ENCODE data around the gene MUC2. TPM values are rescaled to one million over a fixed set of nuclear protein-coding genes. Genes with fewer than 3 reads are reported as not detected.

The MUC2 gene
- total RNA-seq, 4 donors from 2014 or later, result 269 to 910 (median 671) TPM

DNA sequence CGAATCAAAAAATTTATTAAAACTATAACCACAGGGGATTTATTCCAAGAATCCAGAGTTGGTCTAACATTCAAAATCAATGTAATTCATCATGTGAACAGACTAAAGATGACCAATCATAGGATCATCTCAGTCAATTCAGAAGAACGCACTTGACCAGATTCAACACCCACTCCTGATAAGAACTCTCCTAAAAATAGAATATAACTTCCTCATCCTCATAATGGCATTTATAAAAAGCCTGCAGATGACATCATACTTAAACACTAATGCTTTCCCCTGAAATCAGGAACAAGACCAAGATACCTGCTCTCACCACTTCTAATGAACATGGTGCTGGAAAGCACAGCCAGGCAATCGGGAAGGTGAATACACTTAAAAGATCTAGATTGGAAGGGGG, 10.5 kb upstream of the MUC2 start:
- intact Hi-C loops (cut with DNase I; ENCODE audit: low total_unique reads), result no loop called here
- TF ChIP-seq POLR2A (IDR thresholded peaks at IDR 0.05), result no peak
- no peak for TF ChIP-seq EP300 (IDR thresholded peaks at IDR 0.05; ENCODE audit: low read depth)
- TF ChIP-seq, protein P1, sequence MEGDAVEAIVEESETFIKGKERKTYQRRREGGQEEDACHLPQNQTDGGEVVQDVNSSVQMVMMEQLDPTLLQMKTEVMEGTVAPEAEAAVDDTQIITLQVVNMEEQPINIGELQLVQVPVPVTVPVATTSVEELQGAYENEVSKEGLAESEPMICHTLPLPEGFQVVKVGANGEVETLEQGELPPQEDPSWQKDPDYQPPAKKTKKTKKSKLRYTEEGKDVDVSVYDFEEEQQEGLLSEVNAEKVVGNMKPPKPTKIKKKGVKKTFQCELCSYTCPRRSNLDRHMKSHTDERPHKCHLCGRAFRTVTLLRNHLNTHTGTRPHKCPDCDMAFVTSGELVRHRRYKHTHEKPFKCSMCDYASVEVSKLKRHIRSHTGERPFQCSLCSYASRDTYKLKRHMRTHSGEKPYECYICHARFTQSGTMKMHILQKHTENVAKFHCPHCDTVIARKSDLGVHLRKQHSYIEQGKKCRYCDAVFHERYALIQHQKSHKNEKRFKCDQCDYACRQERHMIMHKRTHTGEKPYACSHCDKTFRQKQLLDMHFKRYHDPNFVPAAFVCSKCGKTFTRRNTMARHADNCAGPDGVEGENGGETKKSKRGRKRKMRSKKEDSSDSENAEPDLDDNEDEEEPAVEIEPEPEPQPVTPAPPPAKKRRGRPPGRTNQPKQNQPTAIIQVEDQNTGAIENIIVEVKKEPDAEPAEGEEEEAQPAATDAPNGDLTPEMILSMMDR (IDR thresholded peaks at IDR 0.05), result no peak
- TF ChIP-seq POLR2AphosphoS5 (IDR thresholded peaks at IDR 0.05), result no peak
- WGBS, 2 donors (ENCODE audit: low coverage in 1 of 2), result 46 to 66% methylated on average over 3 of the region's 3 CpGs

DNA sequence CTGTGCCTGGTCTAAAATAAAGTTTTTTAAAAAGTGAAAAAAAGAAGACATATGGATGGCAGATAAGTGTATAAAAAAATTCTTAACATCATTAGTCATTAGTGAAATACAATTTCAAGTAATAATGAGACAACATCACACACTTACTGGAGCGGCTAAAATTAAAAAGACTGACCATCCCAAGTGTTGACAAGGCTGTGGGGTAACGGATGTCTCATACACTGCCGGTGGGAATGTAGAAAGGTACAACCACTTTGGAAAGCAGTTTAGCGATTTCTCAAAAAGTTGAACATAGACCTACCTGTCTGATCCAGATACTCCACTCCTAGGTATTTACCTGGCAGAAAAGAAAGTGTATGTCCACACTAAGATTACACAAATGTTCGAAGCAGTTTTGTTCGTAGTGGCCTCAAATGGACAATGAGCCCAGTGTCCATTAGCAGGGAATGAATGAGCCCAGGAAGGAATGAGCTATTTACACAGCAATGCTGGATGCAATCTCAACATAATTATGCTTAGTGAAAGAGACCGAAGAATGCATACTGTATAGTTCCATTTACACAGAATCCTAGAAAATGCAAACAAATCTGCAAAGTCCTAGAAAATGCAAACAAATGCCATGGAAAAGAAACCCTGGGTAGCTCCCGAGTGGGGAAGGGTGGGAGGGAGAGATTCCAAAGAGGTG, 6.7 kb upstream of the MUC2 start:
- Histone ChIP-seq H3K4me1 (peaks cover under 1 to 8% (median 5%) of the 10 kb centered on the region in 4 donors), H3K27ac (no peak overlapping the region), H3K27me3 (peaks cover 4% of the 10 kb centered on the region), H3K9me3 (no peaks in the 10 kb centered on the region), H3K4me3 (no peak overlapping the region), H3K36me3 (no peaks in the 10 kb centered on the region)
- intact Hi-C loops (cut with DNase I; ENCODE audit: low total_unique reads), result no loop called here
- no peak for DNase-seq
- 45 to 61% methylated on average over 7 to 8 of the region's 8 CpGs for WGBS, 2 donors (ENCODE audit: low coverage in 1 of 2)
- in situ Hi-C loops (cut with MboI; ENCODE audit: low pct_ligation_motif_present in 1 of 4, low pct_unique_long_range_greater_than_20kb in 1 of 4, low sequenced_read_pairs in 3 of 4), result no loop called here
- TF ChIP-seq POLR2A (IDR thresholded peaks at IDR 0.05) (no peak), EP300 (IDR thresholded peaks at IDR 0.05; ENCODE audit: low read depth) (no peak), POLR2AphosphoS5 (IDR thresholded peaks at IDR 0.05) (no peak)
- TF ChIP-seq, protein P1 (IDR thresholded peaks at IDR 0.05), result no peak

More for the DNA sequence above, 10.5 kb upstream of the MUC2 start:
- peaks cover 0 to 3% of the 10 kb centered on the region in 2 donors for H3K9me3 ChIP-seq
- in situ Hi-C loops (cut with MboI; ENCODE audit: low pct_ligation_motif_present in 1 of 4, low pct_unique_long_range_greater_than_20kb in 1 of 4, low sequenced_read_pairs in 3 of 4), result no loop called here
- DNase-seq, result no peak
- peaks cover 4% of the 10 kb centered on the region for H3K27me3 ChIP-seq
- peaks cover 5 to 22% (median 8%) of the 10 kb centered on the region in 4 donors for H3K4me1 ChIP-seq
- no peaks in the 10 kb centered on the region for H3K36me3 ChIP-seq
- no peak overlapping the region for H3K27ac ChIP-seq
- no peak overlapping the region for H3K4me3 ChIP-seq

DNA sequence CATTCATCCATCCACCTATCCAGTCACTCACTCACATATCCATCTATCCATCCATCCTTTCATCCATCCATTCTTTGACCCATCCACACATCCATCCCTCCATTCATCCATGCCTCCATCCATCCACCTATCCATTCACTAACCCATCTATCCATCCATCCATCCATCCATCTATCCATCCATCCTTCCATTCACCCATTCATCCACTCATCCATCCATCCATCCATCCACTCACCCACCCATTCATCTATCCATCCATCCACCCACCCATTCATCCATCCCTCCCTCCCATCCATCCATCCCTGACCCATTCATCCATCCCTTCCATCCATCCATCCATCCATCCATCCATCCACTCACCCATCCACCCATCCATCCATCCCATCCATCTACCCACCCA, 4.9 kb upstream of the MUC2 start:
- H3K27me3 ChIP-seq, result peaks cover 4% of the 10 kb centered on the region
- in situ Hi-C loops (cut with MboI; ENCODE audit: low pct_ligation_motif_present in 1 of 4, low pct_unique_long_range_greater_than_20kb in 1 of 4, low sequenced_read_pairs in 3 of 4), result no loop called here
- H3K4me3 ChIP-seq, result no peak overlapping the region
- no peaks in the 10 kb centered on the region for H3K36me3 ChIP-seq
- no peaks in the 10 kb centered on the region for H3K9me3 ChIP-seq
- DNase-seq, result no peak
- peaks cover 11 to 24% (median 19%) of the 10 kb centered on the region in 4 donors for H3K4me1 ChIP-seq
- no peak for TF ChIP-seq POLR2A (IDR thresholded peaks at IDR 0.05)
- TF ChIP-seq, protein P1 (IDR thresholded peaks at IDR 0.05), result no peak
- no peak for TF ChIP-seq POLR2AphosphoS5 (IDR thresholded peaks at IDR 0.05)
- TF ChIP-seq EP300 (IDR thresholded peaks at IDR 0.05; ENCODE audit: low read depth), result no peak
- intact Hi-C loops (cut with DNase I; ENCODE audit: low total_unique reads), result no loop called here
- H3K27ac ChIP-seq, result no peak overlapping the region

DNA sequence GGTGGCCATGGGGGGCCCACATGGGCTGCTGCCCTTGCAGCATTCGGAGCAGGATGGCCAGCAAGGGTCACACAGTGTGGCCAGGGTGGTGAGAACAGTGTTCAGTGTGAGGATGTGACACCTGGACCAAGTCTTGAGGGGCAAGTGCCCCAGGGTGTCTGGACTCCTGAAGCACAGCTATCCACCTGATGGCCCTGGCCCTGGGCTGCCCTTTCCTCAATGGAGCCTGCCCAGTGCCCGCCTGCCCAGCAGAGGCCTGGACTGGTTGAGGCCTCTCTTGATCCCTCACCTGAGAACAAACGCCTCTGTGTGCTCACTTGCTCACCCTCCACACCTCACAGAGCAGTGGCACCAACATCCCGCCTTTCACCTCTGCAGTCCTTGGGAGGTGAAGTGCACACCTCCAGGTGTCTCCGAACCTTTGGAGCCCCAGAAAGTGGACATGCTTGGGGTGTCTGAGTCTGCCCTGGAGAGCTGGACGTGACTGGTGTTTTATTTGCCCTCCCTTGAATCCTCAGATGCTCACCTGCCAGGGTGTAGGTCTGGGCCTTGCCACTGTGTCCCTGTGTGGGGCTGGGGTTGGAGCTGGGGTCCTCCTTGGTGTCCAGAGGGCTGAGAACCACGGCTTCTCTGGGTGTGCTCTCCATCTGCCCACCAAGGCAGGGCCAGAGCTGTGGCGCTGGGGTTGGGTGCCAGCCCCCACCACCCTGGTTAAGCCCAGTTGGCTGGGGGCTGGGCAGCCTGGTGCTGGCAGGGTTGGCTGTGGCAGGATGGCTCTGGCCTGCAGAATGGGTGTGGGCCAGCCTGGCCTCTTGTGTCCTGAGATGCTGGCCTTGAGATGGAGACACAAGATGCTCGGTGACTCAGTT, 3.8 kb upstream of the MUC2 start:
- in situ Hi-C loops (cut with MboI; ENCODE audit: low pct_ligation_motif_present in 1 of 4, low pct_unique_long_range_greater_than_20kb in 1 of 4, low sequenced_read_pairs in 3 of 4), result no loop called here
- H3K4me1 ChIP-seq, result peaks cover 11 to 24% (median 19%) of the 10 kb centered on the region in 4 donors
- no peaks in the 10 kb centered on the region for H3K36me3 ChIP-seq
- WGBS, 2 donors (ENCODE audit: low coverage in 1 of 2), result 74% methylated on average over 9 of the region's 9 CpGs; no CpG with 5 or more reads in 1 of the 2 donors
- intact Hi-C loops (cut with DNase I; ENCODE audit: low total_unique reads), result no loop called here
- no peak overlapping the region for H3K4me3 ChIP-seq
- TF ChIP-seq POLR2AphosphoS5 (IDR thresholded peaks at IDR 0.05) (no peak), POLR2A (IDR thresholded peaks at IDR 0.05) (no peak), EP300 (IDR thresholded peaks at IDR 0.05; ENCODE audit: low read depth) (no peak)
- TF ChIP-seq, protein P1 (IDR thresholded peaks at IDR 0.05), result no peak
- no peaks in the 10 kb centered on the region for H3K27me3 ChIP-seq
- H3K27ac ChIP-seq, result no peak overlapping the region
- DNase-seq, result no peak
- H3K9me3 ChIP-seq, result no peaks in the 10 kb centered on the region
